PC-9 (cell line): Measurements from ENCODE around the gene PPP1R37. TPM values are rescaled to one million over a fixed set of nuclear protein-coding genes. Genes with fewer than 3 reads are reported as not detected.

Experiments
- BruUV-seq: library from RNA; stranded (reverse); fragments of 400-500 nt; replicated peaks from 2 replicates; lab custom pipeline; 2021; lab: Mats Ljungman, UMichigan
- CTCF ChIA-PET: fragments of 300-600 bp; sonication (Branson Sonifier 250); formaldehyde crosslinking; loops from one replicate; lab custom pipeline; 2022; ENCODE audit warnings: antibody characterized with exemption; lab: Charles Lee
- POLR2A ChIA-PET: fragments of 300-600 bp; sonication (Branson Sonifier 250); formaldehyde crosslinking; loops from one replicate; lab custom pipeline; 2022; ENCODE audit warnings: antibody characterized with exemption; ENCODE audit not compliant: unreplicated experiment; lab: Charles Lee
- DNase-seq, 2 experiments: peaks; one replicate each; pipeline versions ENCODE4 v3.0.0 to v3.0.0-alpha.2; 2015 to 2022; ENCODE audit warnings: mixed read lengths in 1 of 2
- H2AFZ ChIP-seq: fragments of 200-600 bp; sonication (generic); 2 replicates; pipeline ENCODE4 v1.8.1; 2017; ENCODE audit warnings: antibody characterized with exemption
- H3F3A ChIP-seq: fragments of 200-600 bp; sonication (generic); 2 replicates; pipeline ENCODE4 v1.8.1; 2017; ENCODE audit warnings: antibody characterized with exemption, mild to moderate bottlenecking, low read depth; ENCODE audit not compliant: insufficient read depth
- H3K27ac ChIP-seq: fragments of 200-600 bp; sonication (generic); 2 replicates; pipeline ENCODE4 v1.6.1; 2016; ENCODE audit warnings: mixed run types
- H3K27me3 ChIP-seq: fragments of 200-600 bp; sonication (generic); 2 replicates; pipeline ENCODE4 v1.6.1; 2016; ENCODE audit warnings: low read depth, mixed run types; ENCODE audit not compliant: insufficient read depth
- H3K36me3 ChIP-seq: fragments of 200-600 bp; sonication (generic); 2 replicates; pipeline ENCODE4 v1.6.1; 2016; ENCODE audit warnings: low read depth, mixed run types
- H3K4me1 ChIP-seq: fragments of 200-600 bp; sonication (generic); replicated peaks from 2 replicates; pipeline ENCODE4 v1.6.1; 2016; ENCODE audit warnings: mixed run types; ENCODE audit not compliant: insufficient read depth
- H3K4me2 ChIP-seq: fragments of 200-600 bp; sonication (generic); 2 replicates; pipeline ENCODE4 v1.6.1; 2017; ENCODE audit warnings: mixed run types
- H3K4me3 ChIP-seq: fragments of 200-600 bp; sonication (generic); 2 replicates; pipeline ENCODE4 v1.6.1; 2016; ENCODE audit warnings: mixed run types
- H3K79me2 ChIP-seq: fragments of 200-600 bp; sonication (generic); 2 replicates; pipeline ENCODE4 v1.6.1; 2017; ENCODE audit warnings: low read depth, mixed run types
- H3K9me2 ChIP-seq: fragments of 200-600 bp; sonication (generic); 2 replicates; pipeline ENCODE4 v1.8.1; 2017; ENCODE audit warnings: mild to moderate bottlenecking; ENCODE audit not compliant: insufficient read depth
- H3K9me3 ChIP-seq: fragments of 200-600 bp; sonication (generic); 2 replicates; pipeline ENCODE4 v1.8.1; 2016; ENCODE audit warnings: low read depth; ENCODE audit not compliant: insufficient read depth
- H4K20me1 ChIP-seq: fragments of 200-600 bp; sonication (generic); 2 replicates; pipeline ENCODE4 v1.8.1; 2017; ENCODE audit not compliant: insufficient read depth
- EZH2 ChIP-seq: fragments of 200-600 bp; sonication (generic); IDR thresholded peaks from 2 replicates; pipeline ENCODE4 v1.8.0; 2017; ENCODE audit warnings: antibody characterized with exemption, low read depth
- intact Hi-C: fragments of 100-400 bp; cut with micrococcal nuclease; formaldehyde crosslinking; loops from one replicate; pipeline ENCODE4 v1.10.0; 2022; ENCODE audit not compliant: unreplicated experiment
- total RNA-seq: library from RNA; stranded (reverse); gene quantifications from 2 replicates; pipeline ENCODE4 v1.2.3, GENCODE V29; 2021
- TF ChIP-seq, protein P1 (sequence below): fragments of 200-600 bp; sonication (generic); conservative IDR thresholded peaks from 2 replicates; pipeline ENCODE4 v1.6.1; 2017; ENCODE audit warnings: mixed run types, antibody characterized with exemption, mild to moderate bottlenecking, moderate library complexity

The PPP1R37 gene
- total RNA-seq, 1 experiment from 2014 or later = 41.1 TPM

GRCh38 chr19:45179072-45179891, 86.3 kb downstream of the PPP1R37 start:
- H3K79me2 ChIP-seq = peaks cover 48% of the 10 kb centered on the region
- intact Hi-C loops = loop anchor here (2.0 kb wide), 1 partner anchor 86 kb away; the partner anchor contains the start of gene PPP1R37
- H3K36me3 ChIP-seq = no peaks in the 10 kb centered on the region
- H3K4me3 ChIP-seq = peak overlapping the region; percentile 86
- POLR2A ChIA-PET = no interaction called here
- peaks cover 35% of the 10 kb centered on the region; the same call in 1 of the 2 replicates for H3F3A ChIP-seq
- CTCF ChIA-PET = interaction anchor here (0.6 to 0.7 kb wide), 3 partner anchors 54 to 403 kb away, joined by 3 to 4 read pairs (median 4); no protein-coding TSS in a partner anchor
- H3K4me2 ChIP-seq = peak overlapping the region; percentile 98
- H2AFZ ChIP-seq = peak overlapping the region; percentile 95
- peaks cover 39% of the 10 kb centered on the region for H3K4me1 ChIP-seq
- BruUV-seq = no TSS peak
- no peaks in the 10 kb centered on the region for H3K9me2 ChIP-seq
- H3K27ac ChIP-seq = peak overlapping the region; percentile 51
- H3K9me3 ChIP-seq = no peaks in the 10 kb centered on the region
- TF ChIP-seq, protein P1, sequence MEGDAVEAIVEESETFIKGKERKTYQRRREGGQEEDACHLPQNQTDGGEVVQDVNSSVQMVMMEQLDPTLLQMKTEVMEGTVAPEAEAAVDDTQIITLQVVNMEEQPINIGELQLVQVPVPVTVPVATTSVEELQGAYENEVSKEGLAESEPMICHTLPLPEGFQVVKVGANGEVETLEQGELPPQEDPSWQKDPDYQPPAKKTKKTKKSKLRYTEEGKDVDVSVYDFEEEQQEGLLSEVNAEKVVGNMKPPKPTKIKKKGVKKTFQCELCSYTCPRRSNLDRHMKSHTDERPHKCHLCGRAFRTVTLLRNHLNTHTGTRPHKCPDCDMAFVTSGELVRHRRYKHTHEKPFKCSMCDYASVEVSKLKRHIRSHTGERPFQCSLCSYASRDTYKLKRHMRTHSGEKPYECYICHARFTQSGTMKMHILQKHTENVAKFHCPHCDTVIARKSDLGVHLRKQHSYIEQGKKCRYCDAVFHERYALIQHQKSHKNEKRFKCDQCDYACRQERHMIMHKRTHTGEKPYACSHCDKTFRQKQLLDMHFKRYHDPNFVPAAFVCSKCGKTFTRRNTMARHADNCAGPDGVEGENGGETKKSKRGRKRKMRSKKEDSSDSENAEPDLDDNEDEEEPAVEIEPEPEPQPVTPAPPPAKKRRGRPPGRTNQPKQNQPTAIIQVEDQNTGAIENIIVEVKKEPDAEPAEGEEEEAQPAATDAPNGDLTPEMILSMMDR = no peak
- TF ChIP-seq EZH2 = no peak
- peaks cover 4% of the 10 kb centered on the region; the same call in 1 of the 2 replicates for H4K20me1 ChIP-seq
- DNase-seq = peak; percentile 35 to 49
- no peaks in the 10 kb centered on the region for H3K27me3 ChIP-seq

DNA sequence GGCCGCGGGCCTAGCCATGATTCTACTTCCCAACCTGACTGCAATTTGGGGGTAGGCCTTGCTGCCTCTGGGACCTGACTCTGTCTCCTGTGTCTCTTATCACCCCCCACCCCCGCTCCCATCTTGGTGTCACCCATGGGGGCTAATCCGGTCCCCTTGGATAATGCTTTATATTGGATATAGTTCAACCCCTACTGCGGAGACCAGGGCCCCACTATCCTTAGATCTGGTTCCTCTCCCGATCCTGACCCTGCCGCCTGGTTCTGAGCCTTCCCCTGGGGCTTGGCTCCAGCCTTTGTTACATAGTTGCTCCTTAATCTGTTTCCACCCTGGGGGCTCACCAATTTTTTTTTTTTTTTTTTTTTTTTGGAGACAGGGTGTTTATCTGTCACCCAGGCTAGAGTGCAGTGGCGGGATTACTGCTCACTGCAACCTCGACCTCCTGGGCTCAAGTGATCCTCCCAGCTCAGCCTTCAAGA, 87.0 kb downstream of the PPP1R37 start:
- peak overlapping the region; percentile 98 for H3K4me2 ChIP-seq
- POLR2A ChIA-PET = no interaction called here
- peaks cover 48% of the 10 kb centered on the region for H3K79me2 ChIP-seq
- H3K4me1 ChIP-seq = peaks cover 39% of the 10 kb centered on the region
- H2AFZ ChIP-seq = peak overlapping the region; percentile 95
- H3K4me3 ChIP-seq = peak overlapping the region; percentile 86
- TF ChIP-seq EZH2 = no peak
- TF ChIP-seq, protein P1 = no peak
- DNase-seq = peak in 1 of 2 experiments; percentile 31
- no TSS peak for BruUV-seq
- no peaks in the 10 kb centered on the region for H3K9me3 ChIP-seq
- peaks cover 4% of the 10 kb centered on the region; the same call in 1 of the 2 replicates for H4K20me1 ChIP-seq
- peaks cover 37% of the 10 kb centered on the region; the same call in 1 of the 2 replicates for H3F3A ChIP-seq
- H3K9me2 ChIP-seq = no peaks in the 10 kb centered on the region
- intact Hi-C loops = loop anchor here (2.0 kb wide), 1 partner anchor 87 kb away; the partner anchor contains the start of gene PPP1R37
- H3K27me3 ChIP-seq = no peaks in the 10 kb centered on the region
- CTCF ChIA-PET = no interaction called here
- H3K36me3 ChIP-seq = no peaks in the 10 kb centered on the region
- H3K27ac ChIP-seq = peak overlapping the region; percentile 51; the same call in 1 of the 2 replicates

GRCh38 chr19:45180936-45181335, 88.0 kb downstream of the PPP1R37 start:
- no peaks in the 10 kb centered on the region for H3K9me2 ChIP-seq
- CTCF ChIA-PET = no interaction called here
- intact Hi-C loops = no loop called here
- POLR2A ChIA-PET = no interaction called here
- H3K27ac ChIP-seq = no peak overlapping the region
- no TSS peak for BruUV-seq
- no peak for TF ChIP-seq EZH2
- TF ChIP-seq, protein P1 = no peak
- no peak overlapping the region for H2AFZ ChIP-seq
- H3K4me3 ChIP-seq = no peak overlapping the region
- no peaks in the 10 kb centered on the region for H3K27me3 ChIP-seq
- peaks cover 4% of the 10 kb centered on the region; the same call in 1 of the 2 replicates for H4K20me1 ChIP-seq
- H3K79me2 ChIP-seq = peaks cover 48% of the 10 kb centered on the region
- no peaks in the 10 kb centered on the region for H3K9me3 ChIP-seq
- no peak for DNase-seq
- peaks cover 39% of the 10 kb centered on the region for H3K4me1 ChIP-seq
- H3F3A ChIP-seq = peaks cover 41% of the 10 kb centered on the region; the same call in 1 of the 2 replicates
- H3K4me2 ChIP-seq = peak overlapping the region; percentile 98
- no peaks in the 10 kb centered on the region for H3K36me3 ChIP-seq
